Right lobe of liver (tissue), 6 donors: Measurements from ENCODE around the gene BHLHA15. TPM values are rescaled to one million over a fixed set of nuclear protein-coding genes. Genes with fewer than 3 reads are reported as not detected.

Source experiments
- ATAC-seq, 4 donors: fragments of 200-7000 bp; cut with Tn5 transposase; one replicate each; pipeline ENCODE4 v1.9.1; 2020; ENCODE audit warnings: mild to moderate bottlenecking in 4 of 4, moderate library complexity in 4 of 4
- DNase-seq, 3 donors: peaks; one replicate each; pipeline ENCODE4 v3.0.0-alpha.2; 2020
- H3K27ac ChIP-seq, 3 donors: fragments of 200-600 bp; one replicate each; pipeline ENCODE4 v1.8.0; 2022
- H3K27me3 ChIP-seq, 2 donors: fragments of 200-600 bp; one replicate each; pipeline ENCODE4 v1.8.0; 2022
- H3K36me3 ChIP-seq, 4 donors: fragments of 200-600 bp; sonication (generic) in 1 of 4; one replicate each; pipeline versions ENCODE4 v1.5.1 to v1.8.0; 2017 to 2022; ENCODE audit warnings: control low read depth in 1 of 4
- H3K4me1 ChIP-seq, 4 donors: fragments of 200-600 bp; sonication (generic) in 1 of 4; one replicate each; pipeline versions ENCODE4 v1.5.1 to v1.8.0; 2017 to 2022; ENCODE audit warnings: control low read depth in 1 of 4
- H3K4me3 ChIP-seq, 3 donors: fragments of 200-600 bp; one replicate each; pipeline ENCODE4 v1.8.0; 2022
- H3K9me3 ChIP-seq, 4 donors: fragments of 200-600 bp; sonication (generic) in 1 of 4; one replicate each; pipeline versions ENCODE4 v1.5.1 to v1.8.0; 2017 to 2022; ENCODE audit warnings: control low read depth in 1 of 4
- CTCF ChIP-seq, 4 donors: fragments of 200-600 bp in 3 of 4; fragments of 450-650 bp in 1 of 4; IDR thresholded peaks; one replicate each; pipeline versions ENCODE4 v1.5.1 to v1.8.0; 2016 to 2022; ENCODE audit warnings: antibody characterized with exemption in 4 of 4, mild to moderate bottlenecking in 2 of 4
- POLR2A ChIP-seq: fragments of 450-650 bp; IDR thresholded peaks from one replicate; pipeline ENCODE4 v1.6.1; 2017; ENCODE audit warnings: antibody characterized with exemption, mild to moderate bottlenecking
- whole genome bisulfite sequencing: methylation state at CpG from one replicate; pipeline ENCODE4 v1.1.6; 2018; ENCODE audit warnings: low coverage, low lambda C conversion rate; ENCODE audit not compliant: insufficient coverage; ENCODE audit errors: missing lambda C conversion rate; 5-methylcytosine and 5-hydroxymethylcytosine counted together
- intact Hi-C, 2 donors: fragments of 100-400 bp; cut with DNase I; formaldehyde crosslinking; loops; one replicate each; pipeline versions ENCODE4 v1.11.2 to v1.14.1; 2022
- total RNA-seq, 6 experiments: library from RNA; depleted of rRNA in 2 of 6; stranded (reverse); fragments of >200 nt in 2 of 6; fragmentation: NEBNext Ultra II Directional in 3 of 6; extraction: Animal tissue kit (Norgen Biotek cat#: 25700) in 3 of 6; gene quantifications; one replicate each; pipeline versions ENCODE4 v1.1.0 to v1.2.4, GENCODE V29; 2016 to 2023
- donor health status: DM: no; HTN: yes; CAD: no.
- donor health status: DM: no; HTN: no; CAD: no.
- donor health status: DM: no; HTN: no; CAD: no.
- donor health status: DM: no; HTN: yes; CAD: no.
- donor health status: DM: no; HTN: yes; CAD: no.

Gene BHLHA15
- total RNA-seq, 6 experiments from 2014 or later, result 2.3 to 25.9 (median 5.3) TPM

GRCh38 chr7:98165827-98166667 is 45.2 kb upstream of the BHLHA15 start:
- Histone ChIP-seq H3K9me3 (no peaks in the 10 kb centered on the region), H3K4me1 (peaks cover 0 to 29% (median 10%) of the 10 kb centered on the region in 4 donors), H3K27me3 (no peaks in the 10 kb centered on the region), H3K4me3 (peak overlapping the region in 1 of 3 donors; percentile 19), H3K36me3 (peaks cover 0 to 2% (median 0%) of the 10 kb centered on the region in 4 donors), H3K27ac (peak overlapping the region in 1 of 3 donors; percentile 25)
- peak; percentile 74 to 90 (median 80) for TF ChIP-seq CTCF (IDR thresholded peaks at IDR 0.05)
- TF ChIP-seq POLR2A, result no peak
- DNase-seq, result peak; percentile 77 to 80 (median 78)
- ATAC-seq, result peak; percentile 82 to 88 (median 84)
- intact Hi-C loops, result loop anchor here in 1 of 2 donors (5.0 kb wide), 2 partner anchors 64 to 144 kb away; no protein-coding TSS in a partner anchor
- WGBS, result 25% methylated on average over 6 of the region's 18 CpGs

GRCh38 chr7:98166668-98166970 is 44.6 kb upstream of the BHLHA15 start:
- H3K36me3 ChIP-seq, result no peaks in the 10 kb centered on the region
- no peak overlapping the region for H3K4me3 ChIP-seq
- whole genome bisulfite sequencing, result 20% methylated on average over 2 of the region's 2 CpGs
- intact Hi-C loops, result loop anchor here in 1 of 2 donors (5.0 kb wide), 2 partner anchors 64 to 144 kb away; no protein-coding TSS in a partner anchor
- H3K27me3 ChIP-seq, result no peaks in the 10 kb centered on the region
- TF ChIP-seq POLR2A, result no peak
- no peak for TF ChIP-seq CTCF (IDR thresholded peaks at IDR 0.05)
- H3K27ac ChIP-seq, result no peak overlapping the region
- DNase-seq, result no peak
- no peak for ATAC-seq
- no peaks in the 10 kb centered on the region for H3K9me3 ChIP-seq
- H3K4me1 ChIP-seq, result peaks cover 0 to 29% (median 10%) of the 10 kb centered on the region in 4 donors

GRCh38 chr7:98167653-98168052 is 43.6 kb upstream of the BHLHA15 start:
- no peak for ATAC-seq
- Histone ChIP-seq H3K27ac (no peak overlapping the region), H3K9me3 (no peaks in the 10 kb centered on the region), H3K27me3 (no peaks in the 10 kb centered on the region), H3K4me1 (peaks cover 0 to 34% (median 14%) of the 10 kb centered on the region in 4 donors), H3K36me3 (no peaks in the 10 kb centered on the region), H3K4me3 (no peak overlapping the region)
- intact Hi-C loops, result loop anchor here in 1 of 2 donors (5.0 kb wide), 2 partner anchors 65 to 145 kb away; no protein-coding TSS in a partner anchor
- DNase-seq, result no peak
- 94% methylated on average over 10 of the region's 15 CpGs for WGBS
- no peak for TF ChIP-seq CTCF (IDR thresholded peaks at IDR 0.05)
- no peak for TF ChIP-seq POLR2A

- Histone ChIP-seq H3K36me3 (no peaks in the 10 kb centered on the region), H3K9me3 (no peaks in the 10 kb centered on the region), H3K4me1 (peaks cover 0 to 37% (median 15%) of the 10 kb centered on the region in 4 donors), H3K4me3 (no peak overlapping the region), H3K27me3 (no peaks in the 10 kb centered on the region), H3K27ac (no peak overlapping the region)
- ATAC-seq, result peak; percentile 61 to 76 (median 68)
- TF ChIP-seq POLR2A (no peak), CTCF (IDR thresholded peaks at IDR 0.05) (peak; percentile 80 to 88 (median 84))
- 66% methylated on average over 17 of the region's 17 CpGs for WGBS
- DNase-seq, result peak in 2 of 3 donors; percentile 50 to 71
- intact Hi-C loops, result loop anchor here in 1 of 2 donors (5.0 kb wide), 2 partner anchors 66 to 146 kb away; no protein-coding TSS in a partner anchor
These were observed 42.9 kb upstream of the BHLHA15 start for GRCh38 chr7:98168181-98168903.
